GM21528 (cell line): ENCODE results near the gene PCNX3.
"Not testable (repeated sequence)": the region's sequence is repeated elsewhere in the genome, so short reads cannot be mapped to it uniquely, and the experiment has no call there.

Experiments
- ATAC-seq: cut with Tn5 transposase; IDR thresholded peaks from one replicate; pipeline ENCODE4 v1.9.1; 2021; ENCODE audit warnings: mild to moderate bottlenecking, moderate library complexity; ENCODE audit not compliant: unreplicated experiment, low FRiP score

PCNX3 gene

GRCh38 chr11:65680192-65680743 lies 64.7 kb downstream of the PCNX3 start:
- no peak for ATAC-seq

DNA sequence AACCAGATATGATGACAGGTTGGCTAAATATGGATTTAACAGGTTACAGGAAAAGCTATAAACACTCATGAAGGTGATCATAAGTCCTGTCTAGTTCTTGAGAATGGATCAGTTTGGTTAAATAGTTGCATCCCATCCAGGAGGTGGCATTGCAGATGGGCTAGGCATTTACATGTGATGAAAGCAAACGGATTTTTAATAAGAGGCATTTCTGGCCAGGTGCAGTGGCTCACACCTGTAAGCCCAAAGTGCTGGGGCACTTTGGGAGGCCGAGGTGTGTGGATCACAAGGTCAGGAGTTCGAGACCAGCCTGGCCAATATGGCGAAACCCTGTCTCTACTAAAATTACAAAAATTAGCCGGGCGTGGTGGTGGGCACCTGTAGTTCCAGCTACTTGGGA lies 67.9 kb downstream of the PCNX3 start:
- not testable (repeated sequence) for ATAC-seq

DNA sequence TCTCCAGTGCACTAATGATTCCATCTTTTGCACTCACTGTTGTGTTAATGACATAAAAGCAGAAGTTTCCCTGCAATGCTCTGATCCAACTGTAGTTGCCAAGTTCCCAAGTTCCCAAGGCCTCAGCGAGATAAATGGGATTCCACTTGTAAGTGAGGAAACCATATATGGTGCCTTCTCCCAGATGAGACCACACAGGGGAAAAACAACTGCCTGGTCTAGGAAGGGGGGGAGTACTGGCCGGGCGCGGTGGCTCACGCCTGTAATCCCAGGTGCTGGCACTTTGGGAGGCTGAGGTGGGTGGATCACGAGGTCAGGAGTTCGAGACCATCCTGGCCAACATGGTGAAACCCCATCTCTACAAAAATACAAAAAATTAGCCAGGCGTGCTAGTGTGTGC lies 70.4 kb downstream of the PCNX3 start:
- ATAC-seq = no peak
